MM.1S (cell line): ENCODE results near the gene USF2.

Experiments
- DNase-seq: peaks from one replicate; pipeline ENCODE4 v3.0.0-alpha.2; 2015
- H2AFZ ChIP-seq: fragments of 300-600 bp; sonication (generic); 2 replicates; pipeline ENCODE4 v1.6.0; 2016; ENCODE audit warnings: antibody characterized with exemption, low read length
- H3F3A ChIP-seq: fragments of 300-600 bp; sonication (generic); 2 replicates; pipeline ENCODE4 v1.6.1; 2016; ENCODE audit warnings: mild to moderate bottlenecking, antibody characterized with exemption, low read length, moderate library complexity, mixed read lengths; ENCODE audit not compliant: insufficient read depth
- H3K27ac ChIP-seq: fragments of 300-600 bp; sonication (generic); 2 replicates; pipeline ENCODE4 v1.5.1; 2016; ENCODE audit warnings: mild to moderate bottlenecking, low read length
- H3K27me3 ChIP-seq: fragments of 300-600 bp; sonication (generic); replicated peaks from 2 replicates; pipeline ENCODE4 v1.6.0; 2016; ENCODE audit warnings: low read length; ENCODE audit not compliant: insufficient read depth
- H3K36me3 ChIP-seq: fragments of 300-600 bp; sonication (generic); replicated peaks from 2 replicates; pipeline ENCODE4 v1.6.1; 2016; ENCODE audit warnings: mild to moderate bottlenecking, low read length, mixed read lengths; ENCODE audit not compliant: insufficient read depth
- H3K4me1 ChIP-seq: fragments of 300-600 bp; sonication (generic); 2 replicates; pipeline ENCODE4 v1.6.1; 2016; ENCODE audit warnings: low read length, mixed read lengths
- H3K4me2 ChIP-seq: fragments of 300-600 bp; sonication (generic); 2 replicates; pipeline ENCODE4 v1.6.0; 2016; ENCODE audit warnings: low read depth, low read length
- H3K4me3 ChIP-seq: fragments of 300-600 bp; sonication (generic); 2 replicates; pipeline ENCODE4 v1.5.1; 2016; ENCODE audit warnings: low read length, mixed read lengths
- H3K79me2 ChIP-seq: fragments of 300-600 bp; sonication (generic); 2 replicates; pipeline ENCODE4 v1.6.1; 2016; ENCODE audit warnings: mixed run types, low read length, mixed read lengths
- H3K9ac ChIP-seq: fragments of 300-600 bp; sonication (generic); 2 replicates; pipeline ENCODE4 v1.6.1; 2016; ENCODE audit warnings: low read length, mixed read lengths
- H3K9me2 ChIP-seq: fragments of 300-600 bp; sonication (generic); replicated peaks from 2 replicates; pipeline ENCODE4 v1.6.1; 2016; ENCODE audit warnings: mild to moderate bottlenecking, low read length, mixed read lengths; ENCODE audit not compliant: insufficient read depth
- H3K9me3 ChIP-seq: fragments of 300-600 bp; sonication (generic); replicated peaks from 2 replicates; pipeline ENCODE4 v1.6.1; 2016; ENCODE audit warnings: mild to moderate bottlenecking, low read length, mixed read lengths; ENCODE audit not compliant: insufficient read depth
- H4K20me1 ChIP-seq: fragments of 300-600 bp; sonication (generic); 2 replicates; pipeline ENCODE4 v1.6.1; 2016; ENCODE audit warnings: mild to moderate bottlenecking, low read length, moderate library complexity, mixed read lengths; ENCODE audit not compliant: insufficient read depth
- EZH2 ChIP-seq: fragments of 300-600 bp; sonication (generic); optimal IDR thresholded peaks from 2 replicates; pipeline ENCODE3; 2017; ENCODE audit warnings: low read depth, mild to moderate bottlenecking, antibody characterized with exemption, low read length, mixed read lengths
- EZH2phosphoT487 ChIP-seq: fragments of 300-600 bp; sonication (generic); IDR thresholded peaks from 2 replicates; pipeline ENCODE4 v1.6.1; 2018; ENCODE audit warnings: antibody characterized with exemption, low read length
- TF ChIP-seq, protein P1 (sequence below): fragments of 300-600 bp; sonication (generic); IDR thresholded peaks from 2 replicates; pipeline ENCODE4 v1.5.1; 2016; ENCODE audit warnings: antibody characterized with exemption, low read length, mixed read lengths

Gene USF2

DNA sequence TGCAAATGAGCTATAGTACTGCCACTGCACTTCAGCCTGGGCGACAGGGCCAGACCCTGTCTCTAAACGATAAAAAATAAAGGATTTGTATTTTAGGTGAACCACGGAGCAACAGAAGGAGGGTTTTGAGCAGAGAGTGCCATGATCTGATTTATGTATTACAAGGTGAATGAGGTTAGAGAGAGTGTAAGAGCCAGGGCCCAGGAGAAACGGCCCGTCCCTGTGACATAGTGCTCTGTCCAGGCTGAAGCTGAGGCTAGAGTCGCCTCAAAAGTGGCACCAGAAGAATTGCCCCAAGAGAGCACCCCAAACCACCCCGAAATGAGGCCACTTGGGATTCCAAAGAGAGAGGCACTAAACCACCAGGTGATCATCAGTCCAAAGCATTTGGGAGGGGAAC is 40.1 kb downstream of the USF2 start:
- Histone ChIP-seq H3K27me3 (peaks cover 33% of the 10 kb centered on the region), H3K36me3 (no peaks in the 10 kb centered on the region), H4K20me1 (no peaks in the 10 kb centered on the region), H3K4me3 (no peak overlapping the region), H3K79me2 (no peaks in the 10 kb centered on the region), H3K27ac (no peak overlapping the region), H3F3A (no peaks in the 10 kb centered on the region), H3K9me3 (no peaks in the 10 kb centered on the region), H3K9me2 (no peaks in the 10 kb centered on the region), H2AFZ (no peak overlapping the region), H3K9ac (no peak overlapping the region), H3K4me2 (no peak overlapping the region), H3K4me1 (no peaks in the 10 kb centered on the region)
- DNase-seq: no peak
- TF ChIP-seq, protein P1, sequence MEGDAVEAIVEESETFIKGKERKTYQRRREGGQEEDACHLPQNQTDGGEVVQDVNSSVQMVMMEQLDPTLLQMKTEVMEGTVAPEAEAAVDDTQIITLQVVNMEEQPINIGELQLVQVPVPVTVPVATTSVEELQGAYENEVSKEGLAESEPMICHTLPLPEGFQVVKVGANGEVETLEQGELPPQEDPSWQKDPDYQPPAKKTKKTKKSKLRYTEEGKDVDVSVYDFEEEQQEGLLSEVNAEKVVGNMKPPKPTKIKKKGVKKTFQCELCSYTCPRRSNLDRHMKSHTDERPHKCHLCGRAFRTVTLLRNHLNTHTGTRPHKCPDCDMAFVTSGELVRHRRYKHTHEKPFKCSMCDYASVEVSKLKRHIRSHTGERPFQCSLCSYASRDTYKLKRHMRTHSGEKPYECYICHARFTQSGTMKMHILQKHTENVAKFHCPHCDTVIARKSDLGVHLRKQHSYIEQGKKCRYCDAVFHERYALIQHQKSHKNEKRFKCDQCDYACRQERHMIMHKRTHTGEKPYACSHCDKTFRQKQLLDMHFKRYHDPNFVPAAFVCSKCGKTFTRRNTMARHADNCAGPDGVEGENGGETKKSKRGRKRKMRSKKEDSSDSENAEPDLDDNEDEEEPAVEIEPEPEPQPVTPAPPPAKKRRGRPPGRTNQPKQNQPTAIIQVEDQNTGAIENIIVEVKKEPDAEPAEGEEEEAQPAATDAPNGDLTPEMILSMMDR: no peak
- TF ChIP-seq EZH2 (no peak), EZH2phosphoT487 (no peak)

GRCh38 chr19:35309481-35310279 is 40.9 kb downstream of the USF2 start:
- Histone ChIP-seq H3K4me3 (no peak overlapping the region), H3K27me3 (peaks cover 37% of the 10 kb centered on the region), H2AFZ (no peak overlapping the region), H3K79me2 (no peaks in the 10 kb centered on the region), H3F3A (no peaks in the 10 kb centered on the region), H3K36me3 (no peaks in the 10 kb centered on the region), H3K9me3 (no peaks in the 10 kb centered on the region), H3K9me2 (no peaks in the 10 kb centered on the region), H3K27ac (no peak overlapping the region), H3K9ac (no peak overlapping the region), H4K20me1 (no peaks in the 10 kb centered on the region), H3K4me1 (no peaks in the 10 kb centered on the region), H3K4me2 (no peak overlapping the region)
- no peak for DNase-seq
- TF ChIP-seq EZH2phosphoT487: no peak
- TF ChIP-seq, protein P1: no peak
- no peak for TF ChIP-seq EZH2

DNA sequence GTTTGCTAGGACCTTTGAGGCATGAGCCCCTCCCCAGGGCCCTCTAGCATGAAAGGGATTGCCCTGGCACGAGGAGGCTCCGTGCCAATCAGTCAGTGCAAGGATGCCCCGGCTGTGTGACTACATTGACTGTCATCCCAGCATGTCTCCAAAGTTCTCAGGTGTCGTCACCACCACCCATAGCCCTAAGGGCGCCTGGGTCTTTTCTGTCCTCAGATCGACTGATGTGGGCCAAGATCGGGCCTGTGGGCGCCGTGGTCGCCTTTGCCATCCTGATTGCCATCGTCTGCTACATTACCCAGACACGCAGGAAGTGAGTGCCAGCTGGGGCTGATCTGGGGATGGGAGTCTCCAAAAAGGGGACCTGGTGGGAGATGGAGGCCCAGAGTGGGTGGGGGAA is 41.6 kb downstream of the USF2 start:
- Histone ChIP-seq H3K4me2 (no peak overlapping the region), H3K27me3 (peaks cover 41% of the 10 kb centered on the region), H3F3A (no peaks in the 10 kb centered on the region)

More for the DNA sequence above, 41.6 kb downstream of the USF2 start:
- H3K4me3 ChIP-seq: no peak overlapping the region
- H3K4me1 ChIP-seq: no peaks in the 10 kb centered on the region
- no peaks in the 10 kb centered on the region for H3K9me2 ChIP-seq
- TF ChIP-seq EZH2 (no peak), EZH2phosphoT487 (no peak)
- TF ChIP-seq, protein P1: no peak
- H3K36me3 ChIP-seq: no peaks in the 10 kb centered on the region
- no peak for DNase-seq
- no peaks in the 10 kb centered on the region for H3K79me2 ChIP-seq
- H3K9ac ChIP-seq: no peak overlapping the region
- no peaks in the 10 kb centered on the region for H4K20me1 ChIP-seq
- no peaks in the 10 kb centered on the region for H3K9me3 ChIP-seq
- no peak overlapping the region for H2AFZ ChIP-seq
- no peak overlapping the region for H3K27ac ChIP-seq
